ENCODE data around the gene EXT2.

The EXT2 gene

GRCh38 chr11:44088377-44088776 is 7.1 kb upstream of the EXT2 start:
- no peak for DNase-seq

- DNase-seq, result no peak
Observed at GRCh38 chr11:44088871-44089270, 6.6 kb upstream of the EXT2 start.

GRCh38 chr11:44090539-44090938 is 4.9 kb upstream of the EXT2 start:
- no peak for DNase-seq

GRCh38 chr11:44094260-44094868 is 1.1 kb upstream of the EXT2 start:
- peak; percentile 67 for DNase-seq

- DNase-seq, result peak; percentile 4
Observed at GRCh38 chr11:44096360-44097185, 1.1 kb downstream of the EXT2 start.

- no peak for DNase-seq
Observed at GRCh38 chr11:44097821-44098220, 2.3 kb downstream of the EXT2 start.

- no peak for DNase-seq
Observed at GRCh38 chr11:44101098-44101497, 5.6 kb downstream of the EXT2 start.

- no peak for DNase-seq
Observed at GRCh38 chr11:44104481-44105294, 9.2 kb downstream of the EXT2 start.

- DNase-seq, result no peak
Observed at GRCh38 chr11:44108260-44108659, 12.8 kb downstream of the EXT2 start.

GRCh38 chr11:44110231-44110679 is 14.8 kb downstream of the EXT2 start:
- peak; percentile 49 for DNase-seq

- no peak for DNase-seq
Observed at GRCh38 chr11:44112091-44112821, 16.8 kb downstream of the EXT2 start.

GRCh38 chr11:44113018-44113417 is 17.5 kb downstream of the EXT2 start:
- no peak for DNase-seq

- no peak for DNase-seq
Observed at GRCh38 chr11:44113572-44113971, 18.1 kb downstream of the EXT2 start.

GRCh38 chr11:44116234-44116830 is 20.9 kb downstream of the EXT2 start:
- DNase-seq, result no peak

GRCh38 chr11:44120169-44120568 is 24.7 kb downstream of the EXT2 start:
- no peak for DNase-seq

GRCh38 chr11:44125598-44125997 is 30.1 kb downstream of the EXT2 start:
- DNase-seq, result no peak

GRCh38 chr11:44126304-44126703 is 30.8 kb downstream of the EXT2 start:
- no peak for DNase-seq

- DNase-seq, result no peak
Observed at GRCh38 chr11:44127130-44127529, 31.7 kb downstream of the EXT2 start.

- DNase-seq, result no peak
Observed at GRCh38 chr11:44128729-44129128, 33.3 kb downstream of the EXT2 start.

GRCh38 chr11:44130751-44131150 is 35.3 kb downstream of the EXT2 start:
- no peak for DNase-seq

GRCh38 chr11:44133335-44133946 is 38.0 kb downstream of the EXT2 start:
- DNase-seq, result no peak

GRCh38 chr11:44134625-44135024 is 39.1 kb downstream of the EXT2 start:
- DNase-seq, result no peak

All from stimulated activated CD4-positive, alpha-beta T cell treated with anti-CD3 and anti-CD28 coated beads, Interleukin-4, amount 100 ng/mL, for 1 hour (primary cell).